Measurements from ENCODE around the gene TEX264. TPM values are rescaled to one million over a fixed set of nuclear protein-coding genes. Genes with fewer than 3 reads are reported as not detected.
A peak's percentile ranks its signal among the peaks of the same experiment; 100 is the strongest.

TEX264 gene
- total RNA-seq, 5 donors from 2014 or later (not counting 1 experiment from before 2014, with no cell fraction given) = 35.9 to 51.0 (median 47.0) TPM

DNA sequence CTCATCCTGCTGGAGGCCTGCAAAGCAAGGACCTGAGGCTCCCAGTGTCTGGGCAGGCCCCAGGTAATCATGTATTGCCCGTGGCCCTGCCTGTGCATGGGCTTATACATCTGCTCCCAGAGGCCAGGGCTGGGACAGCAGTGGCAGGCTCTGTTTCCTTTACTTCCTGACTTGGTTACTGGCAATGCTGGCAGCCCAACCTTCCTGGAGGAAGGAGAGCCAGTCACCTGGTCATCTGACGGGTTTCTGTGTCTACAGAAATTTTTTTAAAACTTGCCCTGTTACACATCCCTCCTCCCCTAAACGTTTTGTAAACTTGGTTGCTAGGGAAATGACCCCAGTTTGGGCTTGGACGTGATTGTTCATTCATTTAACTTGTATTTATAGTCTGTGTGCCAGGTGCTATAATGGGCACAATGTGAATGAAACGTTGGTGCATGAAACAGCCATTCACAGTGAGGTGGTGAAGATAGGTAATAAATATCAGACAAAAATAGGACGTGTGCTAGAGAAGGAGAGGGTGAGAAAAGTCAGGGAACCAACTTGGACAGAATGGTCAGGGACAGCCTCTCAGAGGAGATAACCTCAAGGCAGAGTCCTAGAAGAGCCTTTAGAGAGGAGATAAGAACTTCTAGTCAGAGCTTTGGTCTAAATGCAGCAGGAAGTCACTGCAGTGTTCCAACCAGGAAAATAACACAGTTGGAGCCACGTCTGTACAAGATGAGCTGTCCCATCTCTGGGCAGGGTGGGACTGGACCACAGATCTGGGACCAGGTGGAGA lies 14.1 kb downstream of the TEX264 start:
- Histone ChIP-seq H3K36me3 (ENCODE audit: control insufficient read depth in 2 of 2, extremely low read depth in 1 of 2, insufficient read depth in 1 of 2, low read length in 1 of 2) (peaks cover 5 to 56% of the 10 kb centered on the region in 2 donors), H3K27ac (ENCODE audit: low read length) (peak overlapping the region; percentile 85), H3K9me3 (no peaks in the 10 kb centered on the region), H3K4me3 (ENCODE audit: control insufficient read depth in 1 of 2, extremely low read depth in 1 of 2, low read length in 1 of 2) (no peak overlapping the region), H3K27me3 (replicated peaks in 1 of 2; ENCODE audit: control insufficient read depth in 2 of 2, extremely low read depth in 1 of 2, insufficient read depth in 2 of 2, low read length in 1 of 2) (no peaks in the 10 kb centered on the region), H3K4me1 (ENCODE audit: control insufficient read depth in 1 of 2, extremely low read depth in 1 of 2, insufficient read depth in 2 of 2, low read length in 2 of 2) (peaks cover 58 to 100% of the 10 kb centered on the region in 2 experiments)
- Mint-ChIP-seq H3K36me3 (peaks cover 34% of the 10 kb centered on the region), H3K9me3 (no peaks in the 10 kb centered on the region), H3K4me1 (peaks cover 89 to 98% (median 96%) of the 10 kb centered on the region in 3 donors), H3K27ac (peak overlapping the region; percentile 96), H3K4me3 (peak overlapping the region; percentile 41 to 76 (median 67)), H3K27me3 (no peaks in the 10 kb centered on the region)
- CTCF ChIA-PET = interaction anchor here in 1 of 2 donors (1.3 to 2.7 kb wide), 6 partner anchors 13 to 186 kb away, joined by 3 to 14 read pairs (median 8); partner anchors contain the start of gene DCAF1
- POLR2A ChIA-PET = no interaction called here
- WGBS (ENCODE audit: insufficient coverage) = 64% methylated on average over 4 of the region's 7 CpGs
- DNase-seq (peak in 1 of 35 experiments; percentile 21), ATAC-seq (replicated peaks in 1 of 4) (no peak)

GRCh38 chr3:51686056-51686455 lies 15.0 kb downstream of the TEX264 start:
- peak overlapping the region; percentile 41 to 76 (median 67) for H3K4me3 Mint-ChIP-seq
- ATAC-seq (replicated peaks in 1 of 4) (no peak), DNase-seq (no peak)
- no peaks in the 10 kb centered on the region for H3K9me3 ChIP-seq
- peaks cover 86 to 92% (median 89%) of the 10 kb centered on the region in 3 donors for H3K4me1 Mint-ChIP-seq
- peak overlapping the region; percentile 0 to 19 for H3K4me3 ChIP-seq (ENCODE audit: control insufficient read depth in 1 of 2, extremely low read depth in 1 of 2, low read length in 1 of 2)
- no peaks in the 10 kb centered on the region for H3K27me3 ChIP-seq (replicated peaks in 1 of 2; ENCODE audit: control insufficient read depth in 2 of 2, extremely low read depth in 1 of 2, insufficient read depth in 2 of 2, low read length in 1 of 2)
- H3K27ac ChIP-seq (ENCODE audit: low read length) = peak overlapping the region; percentile 85
- ChIA-PET CTCF (interaction anchor here (0.6 to 2.7 kb wide), 6 partner anchors 14 to 299 kb away, joined by 4 to 14 read pairs (median 8); partner anchors contain the start of gene DCAF1 (in 1 of the 2)), POLR2A (interaction anchor here (0.6 kb wide), 2 partner anchors 1588 to 1622 kb away, joined by 4 to 7 read pairs; no protein-coding TSS in a partner anchor)
- H3K27ac Mint-ChIP-seq = peak overlapping the region; percentile 96
- peaks cover 5 to 59% of the 10 kb centered on the region in 2 donors for H3K36me3 ChIP-seq (ENCODE audit: control insufficient read depth in 2 of 2, extremely low read depth in 1 of 2, insufficient read depth in 1 of 2, low read length in 1 of 2)
- no peaks in the 10 kb centered on the region for H3K9me3 Mint-ChIP-seq
- peaks cover 50 to 100% of the 10 kb centered on the region in 2 experiments for H3K4me1 ChIP-seq (ENCODE audit: control insufficient read depth in 1 of 2, extremely low read depth in 1 of 2, insufficient read depth in 2 of 2, low read length in 2 of 2)
- WGBS (ENCODE audit: insufficient coverage) = 71% methylated on average over 4 of the region's 4 CpGs
- no peaks in the 10 kb centered on the region for H3K27me3 Mint-ChIP-seq
- peaks cover 37% of the 10 kb centered on the region for H3K36me3 Mint-ChIP-seq

GRCh38 chr3:51686512-51687215 lies 15.6 kb downstream of the TEX264 start:
- Histone ChIP-seq H3K27ac (ENCODE audit: low read length) (peak overlapping the region; percentile 85), H3K36me3 (ENCODE audit: control insufficient read depth in 2 of 2, extremely low read depth in 1 of 2, insufficient read depth in 1 of 2, low read length in 1 of 2) (peaks cover 11 to 65% of the 10 kb centered on the region in 2 donors), H3K9me3 (no peaks in the 10 kb centered on the region), H3K27me3 (replicated peaks in 1 of 2; ENCODE audit: control insufficient read depth in 2 of 2, extremely low read depth in 1 of 2, insufficient read depth in 2 of 2, low read length in 1 of 2) (no peaks in the 10 kb centered on the region), H3K4me3 (ENCODE audit: control insufficient read depth in 1 of 2, extremely low read depth in 1 of 2, low read length in 1 of 2) (peak overlapping the region; percentile 7 to 19), H3K4me1 (ENCODE audit: control insufficient read depth in 1 of 2, extremely low read depth in 1 of 2, insufficient read depth in 2 of 2, low read length in 2 of 2) (peaks cover 45 to 99% of the 10 kb centered on the region in 2 experiments)
- Mint-ChIP-seq H3K9me3 (no peaks in the 10 kb centered on the region), H3K4me3 (peak overlapping the region; percentile 41 to 76 (median 67)), H3K27me3 (no peaks in the 10 kb centered on the region), H3K36me3 (peaks cover 37% of the 10 kb centered on the region), H3K27ac (peak overlapping the region; percentile 96), H3K4me1 (peaks cover 83 to 91% (median 83%) of the 10 kb centered on the region in 3 donors)
- ChIA-PET CTCF (interaction anchor here (0.6 to 2.7 kb wide), 7 partner anchors 15 to 299 kb away, joined by 4 to 14 read pairs (median 7); partner anchors contain the start of gene DCAF1 (in 1 of the 2)), POLR2A (interaction anchor here (0.5 to 0.9 kb wide), 4 partner anchors 187 to 1623 kb away, joined by 3 to 7 read pairs (median 4); partner anchors contain the start of gene DCAF1 (in 1 of the 2))
- peak; percentile 69 to 92 (median 87) for DNase-seq
- ATAC-seq (replicated peaks in 1 of 4) = peak; percentile 90 to 95 (median 92)
- 28% methylated on average over 5 of the region's 10 CpGs for WGBS (ENCODE audit: insufficient coverage)

DNA sequence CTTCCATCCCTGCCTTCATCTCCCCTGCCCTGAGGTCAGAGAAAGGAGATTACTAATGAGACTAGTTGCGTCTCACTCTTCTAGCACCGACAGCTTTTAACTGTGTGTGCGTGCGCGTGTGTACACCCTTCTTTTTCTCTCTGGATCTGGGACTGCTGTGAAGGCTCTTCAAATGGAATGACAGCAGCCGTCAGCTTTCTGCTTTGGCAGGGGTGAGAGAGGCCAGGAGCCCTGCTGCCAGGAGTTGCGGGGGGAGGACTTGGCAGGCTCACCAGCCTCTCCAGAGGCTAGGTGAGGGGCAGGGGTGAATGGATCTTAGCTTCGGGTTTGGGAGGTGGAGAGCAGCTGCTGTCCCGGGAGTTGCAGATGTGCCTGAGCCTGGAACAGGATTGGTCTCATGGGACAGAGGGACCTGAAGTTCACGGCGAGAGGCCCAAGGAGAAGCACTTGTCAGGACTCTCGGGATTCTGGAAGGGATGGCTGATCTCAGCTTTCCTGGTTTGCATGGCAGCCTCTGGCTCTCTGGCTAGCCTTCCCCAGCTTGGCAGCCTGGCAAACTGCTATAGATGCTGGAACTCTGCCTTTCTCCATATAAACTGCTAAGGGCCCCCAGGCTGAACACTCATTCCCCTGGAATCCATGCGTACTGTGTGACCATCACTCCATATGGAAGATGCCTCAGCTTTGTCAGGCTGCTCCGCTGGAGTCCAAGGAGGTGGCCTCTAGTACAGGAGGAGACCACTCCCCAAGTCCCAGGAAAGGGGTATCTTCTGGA lies 16.6 kb downstream of the TEX264 start:
- ChIA-PET CTCF (interaction anchor here (1.0 to 2.7 kb wide), 2 partner anchors 186 to 187 kb away, joined by 3 to 11 read pairs; no protein-coding TSS in a partner anchor), POLR2A (no interaction called here)
- H3K4me3 ChIP-seq (ENCODE audit: control insufficient read depth in 1 of 2, extremely low read depth in 1 of 2, low read length in 1 of 2) = no peak overlapping the region
- peaks cover 13 to 73% of the 10 kb centered on the region in 2 donors for H3K36me3 ChIP-seq (ENCODE audit: control insufficient read depth in 2 of 2, extremely low read depth in 1 of 2, insufficient read depth in 1 of 2, low read length in 1 of 2)
- H3K4me3 Mint-ChIP-seq = peak overlapping the region in 1 of 3 donors; percentile 76
- 97% methylated on average over 12 of the region's 14 CpGs for WGBS (ENCODE audit: insufficient coverage)
- peaks cover 34% of the 10 kb centered on the region for H3K36me3 Mint-ChIP-seq
- peak overlapping the region; percentile 57 to 72 for H3K27ac Mint-ChIP-seq
- H3K9me3 Mint-ChIP-seq = no peaks in the 10 kb centered on the region
- no peak for ATAC-seq (replicated peaks in 1 of 4)
- H3K27me3 Mint-ChIP-seq = no peaks in the 10 kb centered on the region
- no peak for DNase-seq
- no peaks in the 10 kb centered on the region for H3K27me3 ChIP-seq (replicated peaks in 1 of 2; ENCODE audit: control insufficient read depth in 2 of 2, extremely low read depth in 1 of 2, insufficient read depth in 2 of 2, low read length in 1 of 2)
- H3K27ac ChIP-seq (ENCODE audit: low read length) = peak overlapping the region; percentile 85
- peaks cover 38 to 98% of the 10 kb centered on the region in 2 experiments for H3K4me1 ChIP-seq (ENCODE audit: control insufficient read depth in 1 of 2, extremely low read depth in 1 of 2, insufficient read depth in 2 of 2, low read length in 2 of 2)
- H3K9me3 ChIP-seq = no peaks in the 10 kb centered on the region
- H3K4me1 Mint-ChIP-seq = peaks cover 74 to 83% (median 76%) of the 10 kb centered on the region in 3 donors

GRCh38 chr3:51688206-51688600 lies 17.2 kb downstream of the TEX264 start:
- ChIA-PET CTCF (interaction anchor here in 1 of 2 donors (1.0 kb wide), 1 partner anchor 188 kb away, joined by 3 read pairs; no protein-coding TSS in a partner anchor), POLR2A (no interaction called here)
- H3K27ac Mint-ChIP-seq = peak overlapping the region; percentile 20 to 72
- no peaks in the 10 kb centered on the region for H3K9me3 Mint-ChIP-seq
- H3K4me1 Mint-ChIP-seq = peaks cover 68 to 81% (median 70%) of the 10 kb centered on the region in 3 donors
- no peak overlapping the region for H3K27ac ChIP-seq (ENCODE audit: low read length)
- H3K36me3 ChIP-seq (ENCODE audit: control insufficient read depth in 2 of 2, extremely low read depth in 1 of 2, insufficient read depth in 1 of 2, low read length in 1 of 2) = peaks cover 15 to 79% of the 10 kb centered on the region in 2 donors
- H3K36me3 Mint-ChIP-seq = peaks cover 34% of the 10 kb centered on the region
- peak overlapping the region in 1 of 3 donors; percentile 76 for H3K4me3 Mint-ChIP-seq
- no peak for DNase-seq
- H3K27me3 Mint-ChIP-seq = no peaks in the 10 kb centered on the region
- no peak for ATAC-seq (replicated peaks in 1 of 4)
- WGBS (ENCODE audit: insufficient coverage) = 100% methylated on average over 1 of the region's 3 CpGs
- H3K27me3 ChIP-seq (replicated peaks in 1 of 2; ENCODE audit: control insufficient read depth in 2 of 2, extremely low read depth in 1 of 2, insufficient read depth in 2 of 2, low read length in 1 of 2) = no peaks in the 10 kb centered on the region
- peaks cover 34 to 98% of the 10 kb centered on the region in 2 experiments for H3K4me1 ChIP-seq (ENCODE audit: control insufficient read depth in 1 of 2, extremely low read depth in 1 of 2, insufficient read depth in 2 of 2, low read length in 2 of 2)
- no peak overlapping the region for H3K4me3 ChIP-seq (ENCODE audit: control insufficient read depth in 1 of 2, extremely low read depth in 1 of 2, low read length in 1 of 2)
- no peaks in the 10 kb centered on the region for H3K9me3 ChIP-seq

Data from T-cell (primary cell).